Stimulated activated CD8-positive, alpha-beta memory T cell treated with anti-CD3 and anti-CD28 coated beads, Interleukin-7, amount 100 ng/mL, for 24 hours (primary cell): Measurements from ENCODE around the gene SRM.
"Not testable (repeated sequence)": the region's sequence is repeated elsewhere in the genome, so short reads cannot be mapped to it uniquely, and the experiment has no call there.

Experiments
- DNase-seq: peaks from one replicate; pipeline ENCODE4 v3.0.0-alpha.2; 2020; ENCODE audit warnings: low read depth

Gene SRM

GRCh38 chr1:11059968-11060830 is at the start of gene SRM:
Gene SRM, minus strand, starts transcription at chr1:11060018. Its CDS starts 75 bp downstream, at chr1:11059943.
- peak; percentile 77 for DNase-seq

GRCh38 chr1:11109047-11109760 is 49.4 kb upstream of the SRM start:
- DNase-seq, result no peak

- no peak for DNase-seq
Observed at GRCh38 chr1:11107599-11107998, 47.8 kb upstream of the SRM start.

- DNase-seq, result no peak
Observed at GRCh38 chr1:11105586-11105985, 45.8 kb upstream of the SRM start.

- no peak for DNase-seq
Observed at GRCh38 chr1:11101347-11101746, 41.5 kb upstream of the SRM start.

- not testable (repeated sequence) for DNase-seq
Observed at GRCh38 chr1:11100806-11101205, 41.0 kb upstream of the SRM start.

- DNase-seq, result no peak
Observed at GRCh38 chr1:11100149-11100493, 40.3 kb upstream of the SRM start.

- peak; percentile 90 for DNase-seq
Observed at GRCh38 chr1:11099310-11100148, 39.7 kb upstream of the SRM start, which contains the start of gene EXOSC10. Gene EXOSC10, minus strand, starts transcription at chr1:11099869. Its CDS starts 38 bp downstream, at chr1:11099831.

GRCh38 chr1:11098931-11099309 is 39.1 kb upstream of the SRM start:
- no peak for DNase-seq

GRCh38 chr1:11083784-11084183 is 24.0 kb upstream of the SRM start:
- not testable (repeated sequence) for DNase-seq

- DNase-seq, result no peak
Observed at GRCh38 chr1:11080931-11081330, 21.1 kb upstream of the SRM start.

GRCh38 chr1:11078631-11079030 is 18.8 kb upstream of the SRM start:
- DNase-seq, result no peak

- not testable (repeated sequence) for DNase-seq
Observed at GRCh38 chr1:11073398-11073797, 13.6 kb upstream of the SRM start.

GRCh38 chr1:11072216-11072917 is 12.5 kb upstream of the SRM start:
- DNase-seq, result no peak

GRCh38 chr1:11071463-11072215 is 11.8 kb upstream of the SRM start:
- no peak for DNase-seq

GRCh38 chr1:11070876-11071275 is 11.1 kb upstream of the SRM start:
- no peak for DNase-seq

- no peak for DNase-seq
Observed at GRCh38 chr1:11068600-11069473, 9.0 kb upstream of the SRM start.

GRCh38 chr1:11067716-11068599 is 8.1 kb upstream of the SRM start:
- no peak for DNase-seq

- DNase-seq, result no peak
Observed at GRCh38 chr1:11065796-11066195, 6.0 kb upstream of the SRM start.
